IMR-90 (cell line): Measurements from ENCODE around the gene PDE4A.

ENCODE experiments used
- RFX5 ChIP-seq: IDR thresholded peaks from 2 replicates; pipeline ENCODE4 v1.8.0; 2012; ENCODE audit warnings: low read depth, mild to moderate bottlenecking, low read length, moderate library complexity
- TF ChIP-seq, protein P1 (sequence below): conservative IDR thresholded peaks from 2 replicates; pipeline ENCODE4 v1.5.1; 2012; ENCODE audit warnings: mild to moderate bottlenecking, low read depth, low read length, improper control_type of control experiment

DNA sequence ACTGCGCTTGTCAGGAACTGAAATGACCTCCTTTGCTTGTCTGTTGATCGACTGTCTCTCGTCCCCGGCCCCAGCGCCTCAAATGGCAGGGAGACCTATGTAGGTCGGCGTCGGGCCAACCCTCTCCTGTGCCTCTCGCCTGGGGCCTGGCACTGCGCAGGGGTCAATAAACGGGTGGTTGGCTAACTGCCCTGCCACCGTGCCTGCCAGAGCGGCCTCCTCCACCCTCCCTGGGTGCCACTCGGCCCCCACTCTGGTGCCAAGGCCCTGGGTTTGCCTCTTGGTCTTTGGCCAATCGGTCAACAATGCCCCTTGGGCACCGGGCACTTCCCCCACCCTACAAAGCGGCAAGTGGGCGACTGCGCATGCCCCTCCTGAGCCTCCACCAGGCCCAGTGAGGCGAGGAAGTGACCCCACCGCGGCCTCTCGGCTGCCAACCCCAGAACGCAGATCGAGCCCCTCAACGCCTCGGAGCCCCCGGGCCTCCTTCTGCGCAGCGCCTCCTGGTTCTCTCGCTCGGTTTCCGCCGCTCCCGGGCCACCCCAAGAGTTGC is 81.7 kb downstream of the PDE4A start:
- TF ChIP-seq, protein P1, sequence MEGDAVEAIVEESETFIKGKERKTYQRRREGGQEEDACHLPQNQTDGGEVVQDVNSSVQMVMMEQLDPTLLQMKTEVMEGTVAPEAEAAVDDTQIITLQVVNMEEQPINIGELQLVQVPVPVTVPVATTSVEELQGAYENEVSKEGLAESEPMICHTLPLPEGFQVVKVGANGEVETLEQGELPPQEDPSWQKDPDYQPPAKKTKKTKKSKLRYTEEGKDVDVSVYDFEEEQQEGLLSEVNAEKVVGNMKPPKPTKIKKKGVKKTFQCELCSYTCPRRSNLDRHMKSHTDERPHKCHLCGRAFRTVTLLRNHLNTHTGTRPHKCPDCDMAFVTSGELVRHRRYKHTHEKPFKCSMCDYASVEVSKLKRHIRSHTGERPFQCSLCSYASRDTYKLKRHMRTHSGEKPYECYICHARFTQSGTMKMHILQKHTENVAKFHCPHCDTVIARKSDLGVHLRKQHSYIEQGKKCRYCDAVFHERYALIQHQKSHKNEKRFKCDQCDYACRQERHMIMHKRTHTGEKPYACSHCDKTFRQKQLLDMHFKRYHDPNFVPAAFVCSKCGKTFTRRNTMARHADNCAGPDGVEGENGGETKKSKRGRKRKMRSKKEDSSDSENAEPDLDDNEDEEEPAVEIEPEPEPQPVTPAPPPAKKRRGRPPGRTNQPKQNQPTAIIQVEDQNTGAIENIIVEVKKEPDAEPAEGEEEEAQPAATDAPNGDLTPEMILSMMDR = no peak
- no peak for TF ChIP-seq RFX5
